Right renal pelvis (tissue), 4 donors: Measurements from ENCODE around the gene F12. TPM values are rescaled to one million over a fixed set of nuclear protein-coding genes. Genes with fewer than 3 reads are reported as not detected.

Experiments
- DNase-seq, 4 donors: peaks; one replicate each; pipeline ENCODE4 v3.0.0-alpha.2; 2013; ENCODE audit warnings: low read depth in 4 of 4, low spot score in 3 of 4, missing footprints in 1 of 4
- polyA plus RNA-seq, 4 donors: library from polyadenylated mRNA; unstranded; fragments of 120-200 nt; gene quantifications; one replicate each; pipeline ENCODE4 v1.2.1, GENCODE V29; 2013; ENCODE audit not compliant: insufficient read length in 4 of 4

Gene F12
- polyA plus RNA-seq, 4 donors, result 4.6 to 11.3 (median 5.8) TPM

DNA sequence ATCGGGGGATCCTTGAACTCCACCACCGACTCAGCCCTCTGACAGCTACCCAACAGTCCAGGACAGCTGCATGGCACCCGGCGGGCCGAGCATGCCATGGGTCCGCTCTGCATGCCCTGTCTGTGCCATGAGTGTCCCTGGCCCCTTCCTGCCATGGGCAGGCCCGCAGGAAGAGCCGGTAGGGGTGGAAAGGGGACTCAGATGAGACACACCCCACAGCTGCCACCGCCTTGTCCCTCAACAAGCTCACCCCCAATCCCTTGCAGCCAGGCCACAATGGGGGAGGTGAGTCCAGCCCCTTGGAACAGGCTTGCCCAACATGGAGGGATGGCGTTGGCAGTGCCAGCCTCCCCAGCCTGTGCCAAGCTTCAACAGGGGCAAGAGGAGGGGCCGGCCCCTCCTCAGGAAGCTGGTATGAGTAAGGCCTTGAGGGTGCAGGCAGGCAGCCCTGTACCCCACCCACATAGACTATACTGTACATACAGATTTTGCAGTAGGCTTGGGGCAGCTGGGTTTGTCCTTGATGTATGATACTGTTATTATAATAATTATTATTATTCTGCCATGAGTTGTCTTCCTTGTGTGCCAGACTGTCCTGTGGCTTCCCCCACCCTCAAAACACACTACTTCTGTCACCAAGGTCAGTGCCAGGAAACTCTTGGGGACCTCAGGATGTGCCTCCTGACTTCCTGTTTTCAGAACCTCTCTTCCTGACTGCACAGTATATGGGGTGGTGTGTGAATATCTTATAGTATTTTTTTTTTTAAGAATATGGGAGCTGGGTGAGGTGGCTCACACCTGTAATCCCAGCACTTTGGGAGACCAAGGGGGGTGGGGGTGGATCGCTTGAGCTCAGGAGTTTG is 37.1 kb downstream of the F12 start:
- no peak for DNase-seq

- DNase-seq, result no peak
These were observed 38.0 kb downstream of the F12 start for GRCh38 chr5:177371120-177372033.

- peak in 2 of 4 donors; percentile 63 to 70 for DNase-seq
These were observed 38.8 kb downstream of the F12 start for GRCh38 chr5:177370488-177371119.

- DNase-seq, result no peak
These were observed 39.5 kb downstream of the F12 start for GRCh38 chr5:177369645-177370440.

GRCh38 chr5:177368869-177369644 is 40.3 kb downstream of the F12 start:
- no peak for DNase-seq

GRCh38 chr5:177367981-177368868 is 41.1 kb downstream of the F12 start:
- DNase-seq, result no peak

DNA sequence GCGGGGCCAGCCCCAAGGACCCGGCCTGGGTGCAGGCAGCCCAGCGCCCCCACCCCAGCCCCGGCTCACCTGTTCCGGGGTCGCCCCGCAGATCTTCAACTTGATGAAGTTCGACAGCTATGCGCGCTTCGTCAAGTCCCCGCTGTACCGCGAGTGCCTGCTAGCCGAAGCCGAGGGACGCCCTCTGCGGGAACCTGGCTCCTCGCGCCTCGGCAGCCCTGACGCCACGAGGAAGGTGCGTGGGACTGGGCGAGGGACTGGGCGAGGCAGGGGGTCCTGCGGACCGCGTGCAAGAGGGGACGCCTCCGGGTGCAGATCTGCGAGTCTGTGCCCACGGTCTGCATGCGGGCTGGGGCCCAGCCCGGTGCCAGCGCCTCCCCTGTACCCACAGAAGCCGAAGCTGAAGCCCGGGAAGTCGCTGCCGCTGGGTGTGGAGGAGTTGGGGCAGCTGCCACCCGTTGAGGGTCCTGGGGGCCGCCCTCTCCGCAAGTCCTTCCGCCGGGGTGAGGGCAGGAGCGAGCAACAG is 42.0 kb downstream of the F12 start:
- no peak for DNase-seq

GRCh38 chr5:177366528-177367322 is 42.6 kb downstream of the F12 start:
- DNase-seq, result peak; percentile 77 to 85 (median 82)

DNA sequence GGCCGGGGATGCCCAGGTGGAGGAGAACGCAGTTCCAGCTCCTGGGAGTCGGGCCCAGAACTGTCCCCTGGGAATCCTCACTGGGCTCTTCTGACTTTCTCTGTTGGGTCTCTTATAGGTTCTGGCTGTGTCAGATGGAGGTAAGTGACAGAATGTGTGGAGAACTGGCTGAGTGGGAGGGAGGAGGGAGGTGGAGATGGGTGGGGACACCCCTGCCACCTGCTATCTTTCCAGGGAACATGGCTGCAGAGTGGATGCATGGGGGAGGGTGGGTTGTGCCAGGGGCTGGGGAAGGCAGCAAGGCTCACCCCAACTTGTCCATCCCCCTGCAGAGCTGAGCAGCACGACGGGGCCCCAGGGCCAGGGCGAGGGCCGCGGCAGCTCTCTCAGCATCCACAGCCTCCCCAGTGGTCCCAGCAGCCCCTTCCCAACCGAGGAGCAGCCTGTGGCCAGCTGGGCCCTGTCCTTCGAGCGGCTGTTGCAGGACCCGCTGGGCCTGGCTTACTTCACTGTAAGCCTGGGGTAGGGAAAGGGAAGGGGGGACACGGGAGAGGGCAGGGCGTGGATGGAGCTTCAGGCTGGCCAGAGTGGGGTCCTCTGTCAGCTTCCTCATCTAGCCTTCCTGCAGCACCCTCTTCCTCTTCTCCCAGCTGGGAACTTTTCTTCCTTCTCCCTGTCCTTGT is 43.4 kb downstream of the F12 start:
- DNase-seq, result no peak

DNA sequence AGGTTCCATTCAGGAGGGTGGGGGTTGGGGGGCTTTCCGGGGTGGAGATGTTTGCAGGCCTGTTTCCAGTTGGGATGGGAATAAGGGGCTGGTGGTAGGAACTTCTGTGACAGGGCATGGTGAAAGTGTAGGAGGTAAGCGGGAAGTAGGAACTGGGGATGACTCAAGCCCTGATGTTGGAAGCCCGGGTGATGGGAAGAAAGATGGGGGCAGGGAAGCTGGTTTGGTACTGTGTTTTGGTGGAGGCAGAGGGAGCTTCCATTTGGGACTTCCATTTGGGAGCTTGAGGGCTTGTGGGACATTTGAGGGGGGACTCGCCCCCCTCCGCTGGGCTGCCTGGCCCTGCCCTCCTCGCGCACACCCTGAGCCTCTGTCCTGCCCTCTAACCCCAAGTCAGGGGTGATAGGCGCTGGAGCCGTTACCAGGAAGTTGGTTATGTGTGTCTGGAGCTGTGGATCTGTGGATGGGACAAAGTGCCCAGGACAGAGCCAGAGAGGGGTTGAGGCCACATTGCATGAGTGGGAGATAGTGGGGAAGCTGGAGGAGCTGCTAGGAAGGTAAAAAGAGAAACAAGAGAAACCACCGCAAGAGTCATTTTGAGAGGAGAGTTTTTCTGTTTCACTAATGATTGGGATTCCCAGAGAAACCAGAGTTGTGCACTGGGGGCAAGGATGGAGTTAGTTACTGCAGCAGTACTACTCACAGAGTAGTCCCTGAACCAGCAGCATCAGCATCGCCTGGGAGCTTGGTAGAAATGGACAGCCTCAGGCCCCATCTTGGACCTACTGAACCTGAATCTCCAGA is 45.0 kb downstream of the F12 start:
- no peak for DNase-seq

- DNase-seq, result no peak
These were observed 45.8 kb downstream of the F12 start for GRCh38 chr5:177363565-177363964.

DNA sequence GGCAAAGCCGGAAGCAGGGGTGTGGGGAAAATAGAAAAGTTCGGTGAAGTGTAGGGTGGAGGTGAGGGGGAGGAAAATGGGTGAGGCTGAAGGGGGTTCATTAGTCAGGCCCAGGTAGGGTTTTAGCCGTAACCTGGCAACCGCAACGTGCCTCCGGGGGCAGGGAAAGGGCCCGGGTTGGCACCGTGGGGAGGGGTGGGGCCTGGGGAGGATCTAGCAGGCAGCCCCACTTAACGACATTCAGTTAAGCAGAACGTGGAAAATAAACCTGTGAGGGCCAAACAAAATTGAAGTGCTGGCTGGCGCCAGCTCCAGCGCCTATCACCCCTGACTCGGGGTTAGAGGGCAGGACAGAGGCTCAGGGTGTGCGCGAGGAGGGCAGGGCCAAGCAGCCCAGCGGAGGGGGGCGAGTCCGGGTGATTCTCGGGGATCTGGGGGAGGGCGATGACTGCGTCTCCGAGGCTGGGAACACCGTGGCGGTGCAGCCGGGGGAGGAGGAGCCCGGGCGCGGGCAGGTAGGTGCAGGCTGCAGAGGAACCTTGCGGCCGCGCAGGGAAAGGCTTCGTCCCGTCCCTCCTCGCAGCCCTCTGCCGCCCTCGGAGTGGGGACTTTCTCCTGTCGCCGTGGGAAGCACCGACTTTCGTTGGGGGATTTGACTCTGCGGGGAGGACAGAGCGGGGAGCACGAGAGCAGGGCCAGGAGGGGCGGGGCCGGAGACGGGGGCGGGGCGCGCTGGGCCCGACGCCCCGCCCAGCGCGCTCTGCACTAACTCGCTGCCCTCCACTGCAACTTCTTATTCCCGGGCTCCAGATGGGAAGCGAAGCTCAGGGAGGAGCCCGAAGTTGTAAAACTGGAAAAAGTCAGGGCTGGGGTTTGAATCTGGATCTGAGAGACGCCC is 46.5 kb downstream of the F12 start:
- DNase-seq, result peak in 1 of 4 donors; percentile 60

- DNase-seq, result no peak
These were observed 47.1 kb downstream of the F12 start for GRCh38 chr5:177362292-177362609.

DNA sequence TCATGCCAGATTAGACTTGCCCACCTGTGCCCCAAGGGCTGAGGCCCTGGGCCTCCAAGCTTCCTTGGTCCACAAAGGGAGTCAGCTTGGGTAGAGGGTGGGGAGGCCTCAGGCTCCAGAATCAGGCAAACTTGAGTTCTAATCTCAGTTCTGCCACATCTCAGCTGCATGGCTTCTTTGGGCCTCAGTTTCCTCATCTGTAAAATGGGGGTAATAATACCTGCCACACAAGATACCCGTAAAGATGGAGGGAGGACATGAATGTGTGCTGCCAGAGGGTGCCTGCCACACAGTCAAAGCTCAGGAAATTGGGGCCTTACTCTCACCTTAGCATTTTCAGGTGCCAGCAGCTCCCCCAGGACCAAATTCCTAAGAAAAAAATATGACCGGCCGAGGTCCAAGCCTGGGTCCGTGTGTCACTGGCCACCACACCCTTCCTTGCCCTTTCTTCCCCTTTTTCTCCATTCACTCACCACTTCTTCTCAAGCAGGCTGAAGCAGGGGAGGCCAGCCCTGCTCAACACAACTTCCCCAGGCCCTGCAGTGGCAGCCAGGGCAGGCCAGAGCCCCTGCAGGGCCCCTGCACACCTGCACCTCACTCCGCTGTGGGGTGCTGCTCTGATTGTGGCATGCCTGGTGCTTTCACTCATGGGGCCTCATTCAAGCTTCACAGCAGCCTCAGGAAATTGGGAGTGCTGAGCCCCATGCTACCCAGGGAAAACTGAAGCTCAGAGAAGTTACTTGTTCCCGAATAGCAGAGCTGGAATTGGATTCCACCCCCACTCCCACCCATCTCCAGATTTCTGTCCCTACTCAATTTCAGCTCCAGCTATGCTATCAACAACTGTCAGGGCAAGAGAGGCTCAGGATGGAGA is 47.7 kb downstream of the F12 start:
- no peak for DNase-seq
